ENCODE data around the gene LRTM1. TPM values are rescaled to one million over a fixed set of nuclear protein-coding genes. Genes with fewer than 3 reads are reported as not detected.

The LRTM1 gene
- total RNA-seq, 3 donors from 2014 or later, result not detected

GRCh38 chr3:54949491-54950044 lies 21.7 kb upstream of the LRTM1 start:
- peaks cover 0 to 3% of the 10 kb centered on the region in 2 donors for H3K27me3 ChIP-seq
- intact Hi-C loops (cut with DNase I; ENCODE audit: low total_unique reads), result loop anchor here (10.0 kb wide), 1 partner anchor 945 kb away; no protein-coding TSS in a partner anchor
- no peak for DNase-seq (ENCODE audit: low spot score in 2 of 2)
- H3K4me1 ChIP-seq, result no peaks in the 10 kb centered on the region
- H3K9me3 ChIP-seq, result no peaks in the 10 kb centered on the region
- no peaks in the 10 kb centered on the region for H3K36me3 ChIP-seq
- no peak overlapping the region for H3K4me3 ChIP-seq
- TF ChIP-seq POLR2AphosphoS5 (IDR thresholded peaks at IDR 0.05) (no peak), CTCF (IDR thresholded peaks at IDR 0.05) (no peak), POLR2A (IDR thresholded peaks at IDR 0.05) (no peak)
- H3K27ac ChIP-seq, result no peak overlapping the region

- Histone ChIP-seq H3K9me3 (no peaks in the 10 kb centered on the region), H3K4me1 (no peaks in the 10 kb centered on the region), H3K4me3 (no peak overlapping the region), H3K27ac (no peak overlapping the region), H3K27me3 (peaks cover 0 to 3% of the 10 kb centered on the region in 2 donors), H3K36me3 (no peaks in the 10 kb centered on the region)
- DNase-seq (ENCODE audit: low spot score in 2 of 2), result no peak
- intact Hi-C loops (cut with DNase I; ENCODE audit: low total_unique reads), result no loop called here
- TF ChIP-seq POLR2AphosphoS5 (IDR thresholded peaks at IDR 0.05) (no peak), POLR2A (IDR thresholded peaks at IDR 0.05) (no peak), CTCF (IDR thresholded peaks at IDR 0.05) (no peak)
These were observed 14.0 kb upstream of the LRTM1 start for GRCh38 chr3:54941690-54942362.

GRCh38 chr3:54940971-54941370 lies 13.1 kb upstream of the LRTM1 start:
- Histone ChIP-seq H3K4me1 (no peaks in the 10 kb centered on the region), H3K4me3 (no peak overlapping the region)
- no peak for DNase-seq (ENCODE audit: low spot score in 2 of 2)

GRCh38 chr3:54939557-54940300 lies 11.9 kb upstream of the LRTM1 start:
- intact Hi-C loops (cut with DNase I; ENCODE audit: low total_unique reads), result no loop called here
- H3K27ac ChIP-seq, result no peak overlapping the region
- DNase-seq (ENCODE audit: low spot score in 2 of 2), result no peak
- H3K4me1 ChIP-seq, result no peaks in the 10 kb centered on the region
- no peaks in the 10 kb centered on the region for H3K9me3 ChIP-seq
- TF ChIP-seq POLR2AphosphoS5 (IDR thresholded peaks at IDR 0.05), result no peak
- no peak for TF ChIP-seq POLR2A (IDR thresholded peaks at IDR 0.05)
- TF ChIP-seq CTCF (IDR thresholded peaks at IDR 0.05), result no peak
- H3K4me3 ChIP-seq, result no peak overlapping the region
- H3K27me3 ChIP-seq, result no peaks in the 10 kb centered on the region
- H3K36me3 ChIP-seq, result no peaks in the 10 kb centered on the region

More at GRCh38 chr3:54940971-54941370, 13.1 kb upstream of the LRTM1 start:
- H3K36me3 ChIP-seq, result no peaks in the 10 kb centered on the region
- intact Hi-C loops (cut with DNase I; ENCODE audit: low total_unique reads), result no loop called here
- H3K27me3 ChIP-seq, result peaks cover 0 to 3% of the 10 kb centered on the region in 2 donors
- no peaks in the 10 kb centered on the region for H3K9me3 ChIP-seq
- H3K27ac ChIP-seq, result no peak overlapping the region
- TF ChIP-seq POLR2A (IDR thresholded peaks at IDR 0.05) (no peak), POLR2AphosphoS5 (IDR thresholded peaks at IDR 0.05) (no peak), CTCF (IDR thresholded peaks at IDR 0.05) (no peak)

GRCh38 chr3:54936561-54936960 lies 8.7 kb upstream of the LRTM1 start:
- intact Hi-C loops (cut with DNase I; ENCODE audit: low total_unique reads), result no loop called here
- no peak for TF ChIP-seq POLR2A (IDR thresholded peaks at IDR 0.05)
- no peak for TF ChIP-seq POLR2AphosphoS5 (IDR thresholded peaks at IDR 0.05)
- TF ChIP-seq CTCF (IDR thresholded peaks at IDR 0.05), result no peak
- no peaks in the 10 kb centered on the region for H3K9me3 ChIP-seq

More at GRCh38 chr3:54936561-54936960, 8.7 kb upstream of the LRTM1 start:
- no peak for DNase-seq (ENCODE audit: low spot score in 2 of 2)
- H3K27me3 ChIP-seq, result no peaks in the 10 kb centered on the region
- no peak overlapping the region for H3K27ac ChIP-seq
- H3K4me1 ChIP-seq, result no peaks in the 10 kb centered on the region
- no peak overlapping the region for H3K4me3 ChIP-seq
- H3K36me3 ChIP-seq, result no peaks in the 10 kb centered on the region
